ENCODE measurements around the gene PLK4.

DNA sequence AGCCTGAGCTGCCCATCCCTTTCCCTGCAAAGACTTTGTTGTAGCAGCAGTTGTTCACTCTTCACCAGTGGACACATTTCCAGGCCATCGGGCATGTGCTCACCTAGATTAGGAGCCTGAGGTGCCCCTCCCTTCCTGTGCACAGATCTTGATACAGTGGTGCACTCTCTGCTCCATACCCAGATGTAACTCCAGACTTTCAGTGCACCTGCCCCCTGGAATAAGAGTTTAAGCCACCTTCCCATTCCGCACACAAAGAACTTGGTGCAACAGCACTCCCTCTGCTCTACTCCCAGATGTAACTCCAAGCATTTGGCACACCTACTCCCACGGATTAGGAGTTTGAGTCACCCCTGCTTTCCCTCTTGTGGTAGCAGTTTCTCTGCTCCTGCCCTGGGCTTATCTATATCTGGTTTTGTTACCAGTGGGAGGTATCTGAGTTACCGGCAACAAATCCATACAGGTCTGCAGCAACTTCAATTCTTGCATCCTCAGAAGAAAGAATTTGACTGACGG, 36.0 kb upstream of the PLK4 start:
- no peak for TF ChIP-seq EZH2 (IDR thresholded peaks at IDR 0.05; ENCODE audit: borderline replicate concordance)
- TF ChIP-seq, protein P1, sequence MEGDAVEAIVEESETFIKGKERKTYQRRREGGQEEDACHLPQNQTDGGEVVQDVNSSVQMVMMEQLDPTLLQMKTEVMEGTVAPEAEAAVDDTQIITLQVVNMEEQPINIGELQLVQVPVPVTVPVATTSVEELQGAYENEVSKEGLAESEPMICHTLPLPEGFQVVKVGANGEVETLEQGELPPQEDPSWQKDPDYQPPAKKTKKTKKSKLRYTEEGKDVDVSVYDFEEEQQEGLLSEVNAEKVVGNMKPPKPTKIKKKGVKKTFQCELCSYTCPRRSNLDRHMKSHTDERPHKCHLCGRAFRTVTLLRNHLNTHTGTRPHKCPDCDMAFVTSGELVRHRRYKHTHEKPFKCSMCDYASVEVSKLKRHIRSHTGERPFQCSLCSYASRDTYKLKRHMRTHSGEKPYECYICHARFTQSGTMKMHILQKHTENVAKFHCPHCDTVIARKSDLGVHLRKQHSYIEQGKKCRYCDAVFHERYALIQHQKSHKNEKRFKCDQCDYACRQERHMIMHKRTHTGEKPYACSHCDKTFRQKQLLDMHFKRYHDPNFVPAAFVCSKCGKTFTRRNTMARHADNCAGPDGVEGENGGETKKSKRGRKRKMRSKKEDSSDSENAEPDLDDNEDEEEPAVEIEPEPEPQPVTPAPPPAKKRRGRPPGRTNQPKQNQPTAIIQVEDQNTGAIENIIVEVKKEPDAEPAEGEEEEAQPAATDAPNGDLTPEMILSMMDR (IDR thresholded peaks at IDR 0.05; ENCODE audit: poor library complexity), result no peak

All from hepatocyte (in vitro differentiated cells).